ENCODE results near the gene LSS. TPM values are rescaled to one million over a fixed set of nuclear protein-coding genes. Genes with fewer than 3 reads are reported as not detected.

LSS gene
- total and polyA plus RNA-seq, 2 experiments from 2014 or later, result 55.0 to 237 TPM

DNA sequence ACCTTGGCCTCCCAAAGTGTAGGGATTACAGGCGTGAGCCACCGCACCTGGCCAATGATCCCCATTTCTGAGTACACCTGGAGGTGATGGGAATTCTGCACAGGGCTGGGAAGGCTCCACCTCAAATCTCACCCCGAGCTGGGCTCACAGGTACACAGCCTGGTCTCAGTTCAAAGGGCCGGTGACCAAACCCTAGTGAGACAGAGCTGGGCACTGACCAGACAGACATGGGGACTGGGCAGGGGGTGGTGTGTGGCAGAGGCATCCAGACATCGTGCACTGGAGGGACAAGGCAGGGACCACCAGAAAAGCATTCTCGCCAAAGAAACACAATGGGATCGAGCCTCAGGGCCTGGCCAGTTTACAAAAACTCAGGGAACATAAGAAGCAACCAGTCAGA, 17.2 kb downstream of the LSS start:
- no peaks in the 10 kb centered on the region; the same call in 1 of the 2 replicates for H4K20me1 ChIP-seq (replicated peaks; ENCODE audit: insufficient read depth)
- H3F3A ChIP-seq (replicated peaks; ENCODE audit: low read depth), result no peaks in the 10 kb centered on the region
- H2AFZ ChIP-seq, result no peak overlapping the region
- no peak overlapping the region for H3K4me3 ChIP-seq
- H3K36me3 ChIP-seq (ENCODE audit: insufficient read depth), result peaks cover 7% of the 10 kb centered on the region; the same call in 1 of the 2 replicates
- no peak overlapping the region for H3K27ac ChIP-seq (ENCODE audit: low read depth)
- Mint-ChIP-seq H3K9me3 (no peaks in the 10 kb centered on the region), H3K4me1 (no peaks in the 10 kb centered on the region; the same call in 2 of the 3 replicates), H3K36me3 (ENCODE audit: low read depth) (peaks cover 28% of the 10 kb centered on the region), H3K27ac (no peak overlapping the region), H3K4me3 (no peak overlapping the region), H3K27me3 (ENCODE audit: insufficient read depth, low read depth, poor library complexity) (peaks cover 4% of the 10 kb centered on the region)
- H3K4me2 ChIP-seq, result no peak overlapping the region
- DNase-seq (ENCODE audit: low spot score) (no peak), ATAC-seq (no peak)
- H3K27me3 ChIP-seq (ENCODE audit: insufficient read depth), result no peaks in the 10 kb centered on the region
- no peaks in the 10 kb centered on the region for H3K9me2 ChIP-seq (ENCODE audit: insufficient read depth)
- H3K4me1 ChIP-seq (ENCODE audit: insufficient read depth), result no peaks in the 10 kb centered on the region
- 0 out of 2 replicates have a peak, but pooled peaks cover 5% of the 10 kb centered on the region for H3K79me2 ChIP-seq (replicated peaks; ENCODE audit: insufficient read depth)
- TF ChIP-seq ZNF114 (CRISPR knock-in tag; IDR thresholded peaks at IDR 0.05) (no peak), POLR2AphosphoS5 (IDR thresholded peaks at IDR 0.05; ENCODE audit: low read depth) (no peak), EZH2phosphoT487 (IDR thresholded peaks at IDR 0.05; ENCODE audit: unreplicated experiment) (no peak), CREB1 (CRISPR knock-in tag; IDR thresholded peaks at IDR 0.05; ENCODE audit: low read depth) (no peak), NANOG (IDR thresholded peaks at IDR 0.05; ENCODE audit: borderline replicate concordance) (no peak), STAT1 (IDR thresholded peaks at IDR 0.05; ENCODE audit: unreplicated experiment) (no peak), JUNB (IDR thresholded peaks at IDR 0.05; ENCODE audit: unreplicated experiment) (no peak), ZNF331 (CRISPR knock-in tag; IDR thresholded peaks at IDR 0.05; ENCODE audit: low read depth) (no peak), EZH2 (IDR thresholded peaks at IDR 0.05; ENCODE audit: low read depth, unreplicated experiment) (no peak)
- TF ChIP-seq, protein P1, sequence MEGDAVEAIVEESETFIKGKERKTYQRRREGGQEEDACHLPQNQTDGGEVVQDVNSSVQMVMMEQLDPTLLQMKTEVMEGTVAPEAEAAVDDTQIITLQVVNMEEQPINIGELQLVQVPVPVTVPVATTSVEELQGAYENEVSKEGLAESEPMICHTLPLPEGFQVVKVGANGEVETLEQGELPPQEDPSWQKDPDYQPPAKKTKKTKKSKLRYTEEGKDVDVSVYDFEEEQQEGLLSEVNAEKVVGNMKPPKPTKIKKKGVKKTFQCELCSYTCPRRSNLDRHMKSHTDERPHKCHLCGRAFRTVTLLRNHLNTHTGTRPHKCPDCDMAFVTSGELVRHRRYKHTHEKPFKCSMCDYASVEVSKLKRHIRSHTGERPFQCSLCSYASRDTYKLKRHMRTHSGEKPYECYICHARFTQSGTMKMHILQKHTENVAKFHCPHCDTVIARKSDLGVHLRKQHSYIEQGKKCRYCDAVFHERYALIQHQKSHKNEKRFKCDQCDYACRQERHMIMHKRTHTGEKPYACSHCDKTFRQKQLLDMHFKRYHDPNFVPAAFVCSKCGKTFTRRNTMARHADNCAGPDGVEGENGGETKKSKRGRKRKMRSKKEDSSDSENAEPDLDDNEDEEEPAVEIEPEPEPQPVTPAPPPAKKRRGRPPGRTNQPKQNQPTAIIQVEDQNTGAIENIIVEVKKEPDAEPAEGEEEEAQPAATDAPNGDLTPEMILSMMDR (conservative IDR thresholded peaks at IDR 0.05; ENCODE audit: low read depth in 2 of 2), result no peak
- TF ChIP-seq, protein P2, sequence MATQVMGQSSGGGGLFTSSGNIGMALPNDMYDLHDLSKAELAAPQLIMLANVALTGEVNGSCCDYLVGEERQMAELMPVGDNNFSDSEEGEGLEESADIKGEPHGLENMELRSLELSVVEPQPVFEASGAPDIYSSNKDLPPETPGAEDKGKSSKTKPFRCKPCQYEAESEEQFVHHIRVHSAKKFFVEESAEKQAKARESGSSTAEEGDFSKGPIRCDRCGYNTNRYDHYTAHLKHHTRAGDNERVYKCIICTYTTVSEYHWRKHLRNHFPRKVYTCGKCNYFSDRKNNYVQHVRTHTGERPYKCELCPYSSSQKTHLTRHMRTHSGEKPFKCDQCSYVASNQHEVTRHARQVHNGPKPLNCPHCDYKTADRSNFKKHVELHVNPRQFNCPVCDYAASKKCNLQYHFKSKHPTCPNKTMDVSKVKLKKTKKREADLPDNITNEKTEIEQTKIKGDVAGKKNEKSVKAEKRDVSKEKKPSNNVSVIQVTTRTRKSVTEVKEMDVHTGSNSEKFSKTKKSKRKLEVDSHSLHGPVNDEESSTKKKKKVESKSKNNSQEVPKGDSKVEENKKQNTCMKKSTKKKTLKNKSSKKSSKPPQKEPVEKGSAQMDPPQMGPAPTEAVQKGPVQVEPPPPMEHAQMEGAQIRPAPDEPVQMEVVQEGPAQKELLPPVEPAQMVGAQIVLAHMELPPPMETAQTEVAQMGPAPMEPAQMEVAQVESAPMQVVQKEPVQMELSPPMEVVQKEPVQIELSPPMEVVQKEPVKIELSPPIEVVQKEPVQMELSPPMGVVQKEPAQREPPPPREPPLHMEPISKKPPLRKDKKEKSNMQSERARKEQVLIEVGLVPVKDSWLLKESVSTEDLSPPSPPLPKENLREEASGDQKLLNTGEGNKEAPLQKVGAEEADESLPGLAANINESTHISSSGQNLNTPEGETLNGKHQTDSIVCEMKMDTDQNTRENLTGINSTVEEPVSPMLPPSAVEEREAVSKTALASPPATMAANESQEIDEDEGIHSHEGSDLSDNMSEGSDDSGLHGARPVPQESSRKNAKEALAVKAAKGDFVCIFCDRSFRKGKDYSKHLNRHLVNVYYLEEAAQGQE (IDR thresholded peaks at IDR 0.05; ENCODE audit: unreplicated experiment), result no peak
- TF ChIP-seq, protein P3, sequence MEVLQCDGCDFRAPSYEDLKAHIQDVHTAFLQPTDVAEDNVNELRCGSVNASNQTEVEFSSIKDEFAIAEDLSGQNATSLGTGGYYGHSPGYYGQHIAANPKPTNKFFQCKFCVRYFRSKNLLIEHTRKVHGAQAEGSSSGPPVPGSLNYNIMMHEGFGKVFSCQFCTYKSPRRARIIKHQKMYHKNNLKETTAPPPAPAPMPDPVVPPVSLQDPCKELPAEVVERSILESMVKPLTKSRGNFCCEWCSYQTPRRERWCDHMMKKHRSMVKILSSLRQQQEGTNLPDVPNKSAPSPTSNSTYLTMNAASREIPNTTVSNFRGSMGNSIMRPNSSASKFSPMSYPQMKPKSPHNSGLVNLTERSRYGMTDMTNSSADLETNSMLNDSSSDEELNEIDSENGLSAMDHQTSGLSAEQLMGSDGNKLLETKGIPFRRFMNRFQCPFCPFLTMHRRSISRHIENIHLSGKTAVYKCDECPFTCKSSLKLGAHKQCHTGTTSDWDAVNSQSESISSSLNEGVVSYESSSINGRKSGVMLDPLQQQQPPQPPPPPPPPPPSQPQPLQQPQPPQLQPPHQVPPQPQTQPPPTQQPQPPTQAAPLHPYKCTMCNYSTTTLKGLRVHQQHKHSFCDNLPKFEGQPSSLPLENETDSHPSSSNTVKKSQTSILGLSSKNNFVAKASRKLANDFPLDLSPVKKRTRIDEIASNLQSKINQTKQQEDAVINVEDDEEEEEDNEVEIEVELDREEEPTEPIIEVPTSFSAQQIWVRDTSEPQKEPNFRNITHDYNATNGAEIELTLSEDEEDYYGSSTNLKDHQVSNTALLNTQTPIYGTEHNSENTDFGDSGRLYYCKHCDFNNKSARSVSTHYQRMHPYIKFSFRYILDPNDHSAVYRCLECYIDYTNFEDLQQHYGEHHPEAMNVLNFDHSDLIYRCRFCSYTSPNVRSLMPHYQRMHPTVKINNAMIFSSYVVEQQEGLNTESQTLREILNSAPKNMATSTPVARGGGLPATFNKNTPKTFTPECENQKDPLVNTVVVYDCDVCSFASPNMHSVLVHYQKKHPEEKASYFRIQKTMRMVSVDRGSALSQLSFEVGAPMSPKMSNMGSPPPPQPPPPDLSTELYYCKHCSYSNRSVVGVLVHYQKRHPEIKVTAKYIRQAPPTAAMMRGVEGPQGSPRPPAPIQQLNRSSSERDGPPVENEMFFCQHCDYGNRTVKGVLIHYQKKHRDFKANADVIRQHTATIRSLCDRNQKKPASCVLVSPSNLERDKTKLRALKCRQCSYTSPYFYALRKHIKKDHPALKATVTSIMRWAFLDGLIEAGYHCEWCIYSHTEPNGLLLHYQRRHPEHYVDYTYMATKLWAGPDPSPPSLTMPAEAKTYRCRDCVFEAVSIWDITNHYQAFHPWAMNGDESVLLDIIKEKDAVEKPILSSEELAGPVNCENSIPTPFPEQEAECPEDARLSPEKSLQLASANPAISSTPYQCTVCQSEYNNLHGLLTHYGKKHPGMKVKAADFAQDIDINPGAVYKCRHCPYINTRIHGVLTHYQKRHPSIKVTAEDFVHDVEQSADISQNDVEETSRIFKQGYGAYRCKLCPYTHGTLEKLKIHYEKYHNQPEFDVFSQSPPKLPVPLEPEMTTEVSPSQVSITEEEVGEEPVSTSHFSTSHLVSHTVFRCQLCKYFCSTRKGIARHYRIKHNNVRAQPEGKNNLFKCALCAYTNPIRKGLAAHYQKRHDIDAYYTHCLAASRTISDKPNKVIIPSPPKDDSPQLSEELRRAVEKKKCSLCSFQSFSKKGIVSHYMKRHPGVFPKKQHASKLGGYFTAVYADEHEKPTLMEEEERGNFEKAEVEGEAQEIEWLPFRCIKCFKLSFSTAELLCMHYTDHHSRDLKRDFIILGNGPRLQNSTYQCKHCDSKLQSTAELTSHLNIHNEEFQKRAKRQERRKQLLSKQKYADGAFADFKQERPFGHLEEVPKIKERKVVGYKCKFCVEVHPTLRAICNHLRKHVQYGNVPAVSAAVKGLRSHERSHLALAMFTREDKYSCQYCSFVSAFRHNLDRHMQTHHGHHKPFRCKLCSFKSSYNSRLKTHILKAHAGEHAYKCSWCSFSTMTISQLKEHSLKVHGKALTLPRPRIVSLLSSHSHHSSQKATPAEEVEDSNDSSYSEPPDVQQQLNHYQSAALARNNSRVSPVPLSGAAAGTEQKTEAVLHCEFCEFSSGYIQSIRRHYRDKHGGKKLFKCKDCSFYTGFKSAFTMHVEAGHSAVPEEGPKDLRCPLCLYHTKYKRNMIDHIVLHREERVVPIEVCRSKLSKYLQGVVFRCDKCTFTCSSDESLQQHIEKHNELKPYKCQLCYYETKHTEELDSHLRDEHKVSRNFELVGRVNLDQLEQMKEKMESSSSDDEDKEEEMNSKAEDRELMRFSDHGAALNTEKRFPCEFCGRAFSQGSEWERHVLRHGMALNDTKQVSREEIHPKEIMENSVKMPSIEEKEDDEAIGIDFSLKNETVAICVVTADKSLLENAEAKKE (CRISPR knock-in tag; IDR thresholded peaks at IDR 0.05), result no peak
- TF ChIP-seq, protein P4, sequence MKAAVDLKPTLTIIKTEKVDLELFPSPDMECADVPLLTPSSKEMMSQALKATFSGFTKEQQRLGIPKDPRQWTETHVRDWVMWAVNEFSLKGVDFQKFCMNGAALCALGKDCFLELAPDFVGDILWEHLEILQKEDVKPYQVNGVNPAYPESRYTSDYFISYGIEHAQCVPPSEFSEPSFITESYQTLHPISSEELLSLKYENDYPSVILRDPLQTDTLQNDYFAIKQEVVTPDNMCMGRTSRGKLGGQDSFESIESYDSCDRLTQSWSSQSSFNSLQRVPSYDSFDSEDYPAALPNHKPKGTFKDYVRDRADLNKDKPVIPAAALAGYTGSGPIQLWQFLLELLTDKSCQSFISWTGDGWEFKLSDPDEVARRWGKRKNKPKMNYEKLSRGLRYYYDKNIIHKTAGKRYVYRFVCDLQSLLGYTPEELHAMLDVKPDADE (IDR thresholded peaks at IDR 0.05), result no peak
